A549 (cell line): ENCODE results near the gene SAYSD1.

Experiments
- CBX2 ChIP-seq: fragments of 200-600 bp; sonication (generic); IDR thresholded peaks from 2 replicates; pipeline ENCODE4 v1.6.1; 2016; ENCODE audit warnings: low read depth, mild to moderate bottlenecking, borderline replicate concordance
- CTCF ChIP-seq: fragments of >200 bp; sonication (Bioruptor Twin); formaldehyde crosslinking; IDR thresholded peaks from 3 replicates; pipeline ENCODE4 v1.5.1; 2016
- ELK1 ChIP-seq: fragments of 150-350 bp; IDR thresholded peaks from 2 replicates; pipeline ENCODE4 v1.6.1; 2014; ENCODE audit warnings: low read depth, mild to moderate bottlenecking, low read length
- HDAC2 ChIP-seq: fragments of 200-600 bp; sonication (generic); IDR thresholded peaks from 2 replicates; pipeline ENCODE4 v1.6.1; 2016
- HMGXB4 ChIP-seq: fragments of 250-450 bp; sonication (Bioruptor Pico); IDR thresholded peaks from 2 replicates; pipeline ENCODE4 v1.5.0; 2021; ENCODE audit warnings: mild to moderate bottlenecking, moderate library complexity, borderline replicate concordance
- JUN ChIP-seq, 2 experiments: fragments of >200 bp; sonication (Bioruptor Twin); formaldehyde crosslinking; IDR thresholded peaks; 2 replicates in 1 of 2; 3 replicates in 1 of 2; pipeline ENCODE4 v1.6.1; 2016 to 2017
- MAX ChIP-seq: IDR thresholded peaks from 2 replicates; pipeline ENCODE4 v1.6.1; 2012
- MAZ ChIP-seq: fragments of 150-350 bp; IDR thresholded peaks from 2 replicates; pipeline ENCODE4 v1.6.1; 2014; ENCODE audit warnings: antibody characterized with exemption, low read depth, low read length, borderline replicate concordance
- POLR2A ChIP-seq: IDR thresholded peaks from 2 replicates; pipeline ENCODE4 v1.6.1; 2012; ENCODE audit warnings: mild to moderate bottlenecking, low read length
- REST ChIP-seq: fragments of 200-600 bp; sonication (generic); IDR thresholded peaks from 2 replicates; pipeline ENCODE4 v1.6.1; 2016; ENCODE audit warnings: antibody characterized with exemption, mild to moderate bottlenecking, moderate library complexity
- USF2 ChIP-seq: fragments of 450-650 bp; IDR thresholded peaks from 2 replicates; pipeline ENCODE4 v1.6.1; 2014; ENCODE audit warnings: antibody characterized with exemption

- TF ChIP-seq POLR2A (no peak), CTCF (no peak), MAZ (no peak), CBX2 (no peak), HDAC2 (no peak), REST (no peak), JUN (IDR thresholded peaks at IDR 0.05) (no peak), USF2 (no peak), HMGXB4 (CRISPR knock-in tag) (no peak), MAX (no peak), ELK1 (no peak)
Measured at GRCh38 chr6:39078695-39079094, 36.3 kb downstream of the SAYSD1 start.
